Epithelial cell of proximal tubule (primary cell): ENCODE results near the gene PPP1R9B. TPM values are rescaled to one million over a fixed set of nuclear protein-coding genes. Genes with fewer than 3 reads are reported as not detected.

Source experiments
- DNase-seq: peaks from one replicate; pipeline ENCODE4 v3.0.0-alpha.2; 2011; ENCODE audit warnings: low read depth
- H3K4me3 ChIP-seq: 2 replicates; pipeline ENCODE4 v1.5.1; 2011; ENCODE audit warnings: low read depth, mild to moderate bottlenecking, low read length
- CTCF ChIP-seq: conservative IDR thresholded peaks from 2 replicates; pipeline ENCODE4 v1.5.1; 2012; ENCODE audit warnings: low read depth, mild to moderate bottlenecking, low read length
- total RNA-seq: library from RNA; depleted of rRNA; stranded (reverse); fragments of >200 nt; gene quantifications from 2 replicates; pipeline ENCODE4 v1.2.3, GENCODE V29; 2015

The PPP1R9B gene
- total RNA-seq, 1 donor from 2014 or later, result 33.8 TPM

GRCh38 chr17:50149417-50150353 lies 792 bp downstream of the PPP1R9B start:
- TF ChIP-seq CTCF, result no peak
- no peak for DNase-seq
- H3K4me3 ChIP-seq, result peak overlapping the region; percentile 82

GRCh38 chr17:50149091-50149416 lies 1.4 kb downstream of the PPP1R9B start:
- no peak for TF ChIP-seq CTCF
- no peak for DNase-seq
- peak overlapping the region; percentile 82 for H3K4me3 ChIP-seq

GRCh38 chr17:50148226-50149090 lies 2.0 kb downstream of the PPP1R9B start:
- peak; percentile 50 for TF ChIP-seq CTCF
- peak overlapping the region; percentile 82 for H3K4me3 ChIP-seq
- DNase-seq, result no peak

GRCh38 chr17:50147841-50148225 lies 2.6 kb downstream of the PPP1R9B start:
- TF ChIP-seq CTCF, result no peak
- peak overlapping the region; percentile 82 for H3K4me3 ChIP-seq
- no peak for DNase-seq

GRCh38 chr17:50146927-50147665 lies 3.4 kb downstream of the PPP1R9B start:
- peak overlapping the region; percentile 82 for H3K4me3 ChIP-seq
- no peak for TF ChIP-seq CTCF
- no peak for DNase-seq

- TF ChIP-seq CTCF, result no peak
- DNase-seq, result no peak
- peak overlapping the region; percentile 82 for H3K4me3 ChIP-seq
These were observed 4.1 kb downstream of the PPP1R9B start for GRCh38 chr17:50146230-50146926.
